Mononuclear cell (primary cell): ENCODE data around the gene AGBL5. TPM values are rescaled to one million over a fixed set of nuclear protein-coding genes. Genes with fewer than 3 reads are reported as not detected.

Experiments used
- total RNA-seq: library from RNA; depleted of rRNA; stranded (reverse); fragments of >200 nt; gene quantifications from one replicate; pipeline ENCODE4 v1.2.3, GENCODE V29; 2012

AGBL5 gene
- total RNA-seq, 1 donor, result 8.9 TPM

Other genes starting within 250 kb of the AGBL5 start
- gene DPYSL5, start 203.5 kb upstream of the AGBL5 start, total RNA-seq, result not detected
- 0.42 TPM for gene MAPRE3, start 81.0 kb upstream of the AGBL5 start, total RNA-seq
- gene TMEM214, start 18.7 kb upstream of the AGBL5 start, total RNA-seq, result 10.7 TPM
- 222 TPM for gene OST4, start 20.0 kb downstream of the AGBL5 start, total RNA-seq
- 0.63 TPM for gene EMILIN1, start 26.9 kb downstream of the AGBL5 start, total RNA-seq
- gene KHK, start 35.1 kb downstream of the AGBL5 start, total RNA-seq, result 0.52 TPM
- gene CGREF1, start 67.5 kb downstream of the AGBL5 start, total RNA-seq, result 0.10 TPM
- gene ABHD1, start 72.1 kb downstream of the AGBL5 start, total RNA-seq, result 0.10 TPM
- gene PREB, start 83.0 kb downstream of the AGBL5 start, total RNA-seq, result 11.0 TPM
- not detected for gene PRR30, start 87.7 kb downstream of the AGBL5 start, total RNA-seq
- gene TCF23, start 97.3 kb downstream of the AGBL5 start, total RNA-seq, result not detected
- gene ATRAID, start 160.4 kb downstream of the AGBL5 start, total RNA-seq, result 96.4 TPM
- gene SLC5A6, start 160.6 kb downstream of the AGBL5 start, total RNA-seq, result 48.4 TPM
- 5.7 TPM for gene CAD, start 165.7 kb downstream of the AGBL5 start, total RNA-seq
- gene SLC30A3, start 211.4 kb downstream of the AGBL5 start, total RNA-seq, result not detected
- not detected for gene DNAJC5G, start 223.8 kb downstream of the AGBL5 start, total RNA-seq
- not detected for gene TRIM54, start 230.8 kb downstream of the AGBL5 start, total RNA-seq